Measurements from ENCODE around the gene FOSL2.
A peak's percentile ranks its signal among the peaks of the same experiment; 100 is the strongest.

FOSL2 gene

GRCh38 chr2:28433215-28433614 lies 40.6 kb downstream of the FOSL2 start:
- DNase-seq (ENCODE audit: low read depth), result no peak

- no peak for DNase-seq (ENCODE audit: low read depth)
These were observed 41.4 kb downstream of the FOSL2 start for GRCh38 chr2:28433935-28434599.

- no peak for DNase-seq (ENCODE audit: low read depth)
These were observed 41.9 kb downstream of the FOSL2 start for GRCh38 chr2:28434600-28434989.

- no peak for DNase-seq (ENCODE audit: low read depth)
These were observed 42.6 kb downstream of the FOSL2 start for GRCh38 chr2:28435241-28435640.

GRCh38 chr2:28435814-28436351 lies 43.2 kb downstream of the FOSL2 start:
- no peak for DNase-seq (ENCODE audit: low read depth)

- DNase-seq (ENCODE audit: low read depth), result no peak
These were observed 43.9 kb downstream of the FOSL2 start for GRCh38 chr2:28436525-28437051.

- no peak for DNase-seq (ENCODE audit: low read depth)
These were observed 44.6 kb downstream of the FOSL2 start for GRCh38 chr2:28437149-28437835.

GRCh38 chr2:28437918-28438317 lies 45.3 kb downstream of the FOSL2 start:
- no peak for DNase-seq (ENCODE audit: low read depth)

- DNase-seq (ENCODE audit: low read depth), result no peak
These were observed 45.9 kb downstream of the FOSL2 start for GRCh38 chr2:28438532-28439063.

- no peak for DNase-seq (ENCODE audit: low read depth)
These were observed 46.5 kb downstream of the FOSL2 start for GRCh38 chr2:28439127-28439526.

- no peak for DNase-seq (ENCODE audit: low read depth)
These were observed 47.1 kb downstream of the FOSL2 start for GRCh38 chr2:28439763-28440162.

- DNase-seq (ENCODE audit: low read depth), result no peak
These were observed 49.7 kb downstream of the FOSL2 start for GRCh38 chr2:28442328-28442727.

GRCh38 chr2:28444956-28445355 lies 52.3 kb downstream of the FOSL2 start:
- no peak for DNase-seq (ENCODE audit: low read depth)

- no peak for DNase-seq (ENCODE audit: low read depth)
These were observed 53.0 kb downstream of the FOSL2 start for GRCh38 chr2:28445448-28446258.

- DNase-seq (ENCODE audit: low read depth), result no peak
These were observed 53.9 kb downstream of the FOSL2 start for GRCh38 chr2:28446531-28446930.

- no peak for DNase-seq (ENCODE audit: low read depth)
These were observed 54.4 kb downstream of the FOSL2 start for GRCh38 chr2:28447086-28447485.

GRCh38 chr2:28447943-28448792 lies 55.5 kb downstream of the FOSL2 start:
- DNase-seq (ENCODE audit: low read depth), result no peak

- no peak for DNase-seq (ENCODE audit: low read depth)
These were observed 56.1 kb downstream of the FOSL2 start for GRCh38 chr2:28448793-28449100.

GRCh38 chr2:28449126-28449487 lies 56.4 kb downstream of the FOSL2 start:
- no peak for DNase-seq (ENCODE audit: low read depth)

- peak; percentile 61 for DNase-seq (ENCODE audit: low read depth)
These were observed 57.1 kb downstream of the FOSL2 start for GRCh38 chr2:28449488-28450395.

Measured in activated gamma-delta T cell treated with anti-CD3 and anti-CD28 coated beads, Interleukin-2, amount 50 U/mL, for 16 hours (primary cell).